Left ventricle myocardium inferior (tissue), 1 donor: ENCODE measurements around the gene CNTF. TPM values are rescaled to one million over a fixed set of nuclear protein-coding genes. Genes with fewer than 3 reads are reported as not detected.

ENCODE experiments used
- DNase-seq: peaks from one replicate; pipeline ENCODE4 v3.0.0-alpha.2; 2020
- H3K27ac ChIP-seq: fragments of 200-600 bp; replicated peaks from 2 replicates; pipeline ENCODE4 v1.8.0; 2021
- H3K27me3 ChIP-seq: fragments of 200-600 bp; 2 replicates; pipeline ENCODE4 v1.8.0; 2021; ENCODE audit warnings: low read depth
- H3K36me3 ChIP-seq: fragments of 200-600 bp; 2 replicates; pipeline ENCODE4 v1.8.0; 2021
- H3K4me1 ChIP-seq: fragments of 200-600 bp; 2 replicates; pipeline ENCODE4 v1.8.0; 2021
- H3K4me3 ChIP-seq: fragments of 200-600 bp; 2 replicates; pipeline ENCODE4 v1.8.0; 2021; ENCODE audit warnings: mild to moderate bottlenecking, moderate library complexity
- H3K9me3 ChIP-seq: fragments of 200-600 bp; replicated peaks from 2 replicates; pipeline ENCODE4 v1.8.0; 2021
- CTCF ChIP-seq: fragments of 200-600 bp; IDR thresholded peaks from 2 replicates; pipeline ENCODE4 v1.8.0; 2021; ENCODE audit warnings: antibody characterized with exemption, mild to moderate bottlenecking, borderline replicate concordance
- intact Hi-C: fragments of 100-400 bp; cut with micrococcal nuclease; formaldehyde crosslinking; loops from one replicate; pipeline ENCODE4 v1.11.0; 2022
- total RNA-seq: library from RNA; stranded (reverse); fragmentation: NEBNext Ultra II Directional; extraction: Animal tissue kit (Norgen Biotek cat#: 25700); gene quantifications from one replicate; pipeline ENCODE4 v1.2.1, GENCODE V29; 2021
- donor health status: DM: no; HTN: yes; CAD: no; lungs with severe emphysema.

CNTF gene
- total RNA-seq, 1 donor from 2014 or later: 0.93 TPM

GRCh38 chr11:58637371-58637770, 14.9 kb downstream of the CNTF start:
- Histone ChIP-seq H3K27me3 (no peaks in the 10 kb centered on the region), H3K27ac (no peak overlapping the region), H3K9me3 (no peaks in the 10 kb centered on the region), H3K4me3 (no peak overlapping the region), H3K36me3 (no peaks in the 10 kb centered on the region), H3K4me1 (peaks cover 26% of the 10 kb centered on the region)
- no peak for DNase-seq
- TF ChIP-seq CTCF: no peak
- intact Hi-C loops: no loop called here

GRCh38 chr11:58639103-58639502, 16.6 kb downstream of the CNTF start:
- TF ChIP-seq CTCF: no peak

GRCh38 chr11:58639669-58640068, 17.2 kb downstream of the CNTF start:
- H3K27ac ChIP-seq: no peak overlapping the region
- no peak for TF ChIP-seq CTCF
- peaks cover 30% of the 10 kb centered on the region for H3K4me1 ChIP-seq
- DNase-seq: no peak
- no peaks in the 10 kb centered on the region for H3K36me3 ChIP-seq
- H3K9me3 ChIP-seq: no peaks in the 10 kb centered on the region
- no peaks in the 10 kb centered on the region for H3K27me3 ChIP-seq
- H3K4me3 ChIP-seq: no peak overlapping the region
- intact Hi-C loops: no loop called here

More at GRCh38 chr11:58639103-58639502, 16.6 kb downstream of the CNTF start:
- Histone ChIP-seq H3K9me3 (no peaks in the 10 kb centered on the region), H3K4me3 (no peak overlapping the region), H3K27me3 (no peaks in the 10 kb centered on the region), H3K4me1 (peaks cover 30% of the 10 kb centered on the region), H3K36me3 (no peaks in the 10 kb centered on the region), H3K27ac (no peak overlapping the region)
- no peak for DNase-seq
- intact Hi-C loops: no loop called here

GRCh38 chr11:58640386-58641023, 18.0 kb downstream of the CNTF start:
- no peak overlapping the region for H3K4me3 ChIP-seq
- no peaks in the 10 kb centered on the region for H3K9me3 ChIP-seq
- H3K27ac ChIP-seq: no peak overlapping the region
- no peaks in the 10 kb centered on the region for H3K36me3 ChIP-seq
- no peak for DNase-seq
- H3K27me3 ChIP-seq: no peaks in the 10 kb centered on the region
- peaks cover 30% of the 10 kb centered on the region for H3K4me1 ChIP-seq
- intact Hi-C loops: no loop called here
- no peak for TF ChIP-seq CTCF

- no peak for TF ChIP-seq CTCF
- no peak for DNase-seq
- intact Hi-C loops: no loop called here
- Histone ChIP-seq H3K4me3 (no peak overlapping the region), H3K9me3 (peaks cover 6% of the 10 kb centered on the region), H3K4me1 (peaks cover 30% of the 10 kb centered on the region), H3K27me3 (no peaks in the 10 kb centered on the region), H3K27ac (no peak overlapping the region), H3K36me3 (no peaks in the 10 kb centered on the region)
Observed at GRCh38 chr11:58641341-58641740, 18.9 kb downstream of the CNTF start.
